Activated T-cell treated with anti-CD3 and anti-CD28 coated beads for 48 hours (primary cell): ENCODE data around the gene NKX6-2.

Experiments used
- DNase-seq: peaks from one replicate; pipeline ENCODE4 v3.0.0-alpha.2; 2020; ENCODE audit warnings: low read depth

Gene NKX6-2

DNA sequence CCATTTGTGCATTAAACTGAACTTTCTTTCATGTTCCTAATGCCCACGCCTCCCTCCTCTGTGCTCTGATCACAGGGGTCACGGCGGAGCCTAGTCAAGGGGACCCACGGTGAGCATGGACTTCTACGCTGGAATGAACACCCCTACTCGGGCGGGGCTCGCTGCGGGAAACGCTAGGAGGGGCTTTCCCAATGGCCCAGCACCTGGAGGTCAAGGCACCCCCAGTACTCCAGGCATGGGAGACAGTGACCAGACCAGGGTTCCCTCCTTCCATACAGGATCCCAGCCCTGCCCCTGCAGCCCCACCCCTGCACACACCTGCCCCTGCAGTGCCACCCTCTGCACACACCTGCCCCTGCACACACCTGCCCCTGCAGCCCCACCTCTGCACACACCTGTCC lies 27.1 kb upstream of the NKX6-2 start:
- no peak for DNase-seq

DNA sequence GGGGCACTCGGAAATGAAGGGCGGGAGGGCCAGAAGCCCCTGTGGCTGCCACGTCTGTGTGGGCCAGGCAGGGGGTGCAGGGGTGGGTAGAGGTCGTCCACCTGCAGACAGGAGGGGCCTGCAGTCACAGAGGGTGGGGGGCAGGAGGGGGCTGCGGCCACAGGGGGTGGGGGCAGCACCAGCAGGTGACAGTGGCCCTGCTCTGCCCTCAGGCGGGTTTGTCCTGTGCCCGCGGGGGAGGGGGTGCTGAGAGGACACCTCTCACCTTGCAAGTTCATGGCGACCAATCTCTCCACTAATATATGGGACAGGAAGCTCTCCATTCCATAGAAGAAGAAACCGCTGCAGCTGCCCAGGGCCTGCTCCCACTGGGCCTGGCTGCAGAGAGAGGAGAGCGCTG lies 26.6 kb upstream of the NKX6-2 start:
- no peak for DNase-seq

DNA sequence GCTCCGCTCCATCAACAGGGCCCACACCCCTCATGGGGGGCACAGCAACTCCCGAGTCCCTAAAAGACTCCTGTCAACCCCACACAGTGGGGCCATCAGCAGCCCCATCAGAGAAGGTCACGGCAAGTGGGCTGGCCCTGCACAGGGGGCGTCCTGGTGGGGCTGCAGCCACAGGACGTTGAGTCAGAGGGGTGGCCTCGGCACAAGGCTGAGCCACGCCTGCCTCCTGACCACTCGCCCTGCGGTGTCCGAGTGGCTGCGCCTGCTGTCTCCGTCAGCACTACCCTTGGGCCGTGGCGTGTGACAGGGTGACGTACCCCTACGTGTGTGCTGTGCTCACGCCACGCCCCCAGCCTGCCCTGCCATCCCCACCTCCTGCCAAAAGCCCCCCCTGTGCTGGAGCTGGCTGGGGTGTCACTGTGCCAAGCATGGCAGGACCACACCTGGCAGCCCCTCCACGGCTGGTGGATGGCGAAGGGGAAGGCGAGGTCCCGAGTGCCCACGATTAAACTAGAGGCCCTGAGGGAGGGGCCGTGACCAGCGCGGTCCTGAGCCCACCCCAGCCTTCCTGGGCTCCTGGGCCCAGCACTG lies 26.0 kb upstream of the NKX6-2 start:
- DNase-seq: no peak

DNA sequence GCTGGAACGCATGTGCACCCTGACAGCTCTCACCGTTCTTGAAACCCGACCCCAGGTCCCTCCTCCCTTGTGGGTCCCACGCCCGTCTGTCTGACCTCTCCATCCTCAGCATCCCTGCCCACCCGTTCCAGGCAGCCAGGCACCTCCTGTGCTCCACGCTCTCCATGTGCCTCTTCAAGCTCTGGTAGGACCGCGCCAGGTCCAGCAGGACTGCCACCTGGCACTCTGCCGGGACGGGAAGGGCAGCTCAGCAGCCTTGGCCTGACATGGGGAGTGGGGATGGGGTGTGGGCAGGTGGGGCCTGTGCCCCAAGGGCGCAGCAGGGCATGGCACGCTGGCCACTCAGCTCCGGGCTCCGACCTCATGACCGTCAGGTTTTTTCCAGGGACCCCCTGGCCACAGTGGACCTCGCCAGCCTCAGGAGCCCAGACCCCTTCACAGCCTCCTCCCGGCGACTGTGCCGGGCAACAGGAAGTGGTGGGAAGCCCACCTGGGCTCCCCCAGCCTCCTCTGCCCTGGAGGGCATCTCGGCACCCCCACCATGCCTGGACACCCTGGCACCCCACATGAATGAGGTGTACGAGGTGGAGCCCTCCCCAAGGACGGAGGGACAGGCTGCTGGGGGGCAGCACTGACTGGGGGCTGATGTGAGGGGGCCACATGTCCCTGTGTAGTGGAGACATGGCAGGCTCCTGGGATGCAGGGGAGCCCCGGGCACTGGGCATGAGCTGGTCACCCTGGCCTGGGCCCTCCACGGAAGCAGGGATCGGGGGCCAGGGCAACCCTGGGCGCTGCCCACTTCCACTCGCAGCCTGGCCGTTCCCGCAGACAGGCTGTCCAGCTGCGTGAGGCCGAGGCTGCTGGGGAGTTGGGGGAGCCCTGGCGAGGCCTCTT lies 25.1 kb upstream of the NKX6-2 start:
- no peak for DNase-seq

DNA sequence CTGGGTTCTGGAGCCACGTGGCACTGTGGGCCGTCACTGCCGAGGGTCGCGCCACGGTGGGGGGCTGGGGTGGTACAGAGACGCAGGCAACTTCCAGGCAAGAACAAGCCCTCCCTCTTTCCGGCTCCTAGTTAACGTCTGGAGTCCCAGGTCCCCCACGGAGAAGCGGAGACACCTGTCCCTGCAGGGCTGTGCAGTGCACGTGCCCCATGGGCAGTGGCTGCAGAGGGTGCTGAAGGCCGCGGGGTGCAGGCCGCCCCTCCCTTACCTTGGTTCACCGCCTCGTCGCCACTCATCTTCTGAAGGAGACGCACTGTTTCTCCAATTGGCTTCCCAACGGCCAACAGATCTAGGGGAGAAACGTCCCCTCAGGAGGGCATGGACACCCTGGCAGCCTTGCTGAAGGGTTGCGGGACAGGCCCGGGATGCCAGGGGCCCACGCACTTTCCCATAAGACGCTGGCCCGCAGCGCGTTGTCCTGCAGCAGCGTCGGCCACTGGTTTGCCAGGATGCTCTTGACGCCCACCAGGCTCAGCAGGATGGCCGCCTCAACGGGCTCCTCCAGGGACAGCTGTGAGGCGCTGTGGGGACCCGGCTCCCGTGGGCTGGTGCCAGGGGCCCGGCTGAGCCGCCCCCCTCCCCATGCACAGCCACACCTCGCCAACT lies 24.3 kb upstream of the NKX6-2 start:
- DNase-seq: no peak

DNA sequence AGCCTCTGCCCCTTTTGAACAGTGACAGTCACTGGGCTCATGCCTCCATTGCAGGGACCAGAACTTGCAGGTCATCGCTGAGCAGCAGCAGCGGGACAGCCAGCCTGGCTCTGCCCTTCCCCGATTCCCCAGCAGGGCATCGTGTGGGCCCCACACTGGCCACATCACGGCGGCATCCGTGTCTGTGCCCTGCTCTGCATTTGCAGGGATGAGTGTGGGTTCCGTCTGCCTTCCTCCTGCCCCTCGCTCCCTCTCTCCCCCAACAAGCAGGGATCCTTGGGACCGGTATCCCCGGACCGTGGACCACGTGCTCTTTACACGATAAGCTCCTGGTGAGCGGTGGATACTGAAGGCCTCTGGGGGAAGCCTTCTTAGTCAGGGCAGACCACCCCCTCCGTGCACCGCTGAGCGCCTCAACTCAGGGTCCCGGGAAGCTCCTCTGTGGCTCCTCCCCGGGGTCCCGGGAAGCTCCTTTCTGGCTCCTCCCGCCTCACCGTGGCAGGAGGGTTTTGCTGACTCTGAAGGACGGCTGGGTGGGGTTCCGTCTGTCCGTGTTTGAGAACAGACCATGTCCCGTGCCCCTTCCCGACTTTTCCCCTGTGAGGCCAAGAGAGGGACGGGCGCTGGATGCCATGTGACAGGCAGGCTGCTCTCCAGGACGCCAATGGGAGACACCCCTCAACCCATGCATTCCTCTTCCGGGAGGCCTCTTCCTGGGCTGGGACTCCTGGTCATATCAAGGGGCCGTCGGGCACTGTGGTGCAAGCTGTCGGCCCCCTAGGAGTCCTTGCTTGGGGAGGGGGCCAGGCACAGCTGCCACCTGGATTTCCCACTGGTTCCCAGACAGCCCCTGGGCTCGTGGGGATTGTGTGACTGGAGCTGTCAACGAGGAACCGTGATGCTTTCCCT lies 23.5 kb upstream of the NKX6-2 start:
- no peak for DNase-seq

DNA sequence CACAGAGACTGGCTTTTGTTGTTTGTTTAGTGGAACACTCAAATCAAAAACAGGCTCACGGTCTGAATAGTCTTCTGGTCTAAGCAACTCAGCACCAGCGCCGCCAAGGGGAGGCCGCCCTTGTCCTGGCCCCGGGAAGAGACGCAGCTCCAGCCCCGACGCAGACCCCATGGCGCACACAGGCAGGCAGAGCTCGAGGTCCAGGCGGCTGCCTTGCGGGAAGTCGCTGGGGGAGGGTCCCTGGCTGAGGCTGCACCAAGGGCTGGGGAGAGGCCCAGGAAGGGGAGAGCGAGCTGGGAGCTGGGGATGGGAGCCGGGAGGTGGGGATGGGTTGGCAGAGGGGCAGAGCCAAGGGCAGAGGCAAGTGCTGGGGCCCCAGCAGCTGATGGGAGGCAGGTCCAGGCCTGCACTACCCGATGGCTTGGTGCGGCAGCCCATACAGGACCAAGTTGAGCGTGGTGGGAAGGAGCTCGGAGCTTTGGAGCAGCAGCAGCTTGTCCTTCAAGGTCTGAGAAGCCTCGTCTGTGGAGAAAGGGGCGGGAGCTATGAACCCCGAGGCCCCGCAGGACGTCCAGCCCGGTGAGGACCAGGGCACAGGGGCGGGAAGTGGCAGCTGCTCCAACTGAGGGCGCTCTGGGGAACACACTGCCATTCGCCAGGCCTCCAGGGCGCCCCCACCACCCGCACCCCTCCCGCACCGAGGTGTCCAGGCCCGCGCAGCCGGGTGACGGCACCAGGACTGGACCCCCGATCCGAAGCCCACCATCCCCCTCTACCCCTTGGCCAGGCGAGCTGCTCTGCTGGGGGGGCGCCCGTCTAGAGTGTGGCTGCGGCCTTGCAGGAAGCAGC lies 22.7 kb upstream of the NKX6-2 start:
- no peak for DNase-seq

DNA sequence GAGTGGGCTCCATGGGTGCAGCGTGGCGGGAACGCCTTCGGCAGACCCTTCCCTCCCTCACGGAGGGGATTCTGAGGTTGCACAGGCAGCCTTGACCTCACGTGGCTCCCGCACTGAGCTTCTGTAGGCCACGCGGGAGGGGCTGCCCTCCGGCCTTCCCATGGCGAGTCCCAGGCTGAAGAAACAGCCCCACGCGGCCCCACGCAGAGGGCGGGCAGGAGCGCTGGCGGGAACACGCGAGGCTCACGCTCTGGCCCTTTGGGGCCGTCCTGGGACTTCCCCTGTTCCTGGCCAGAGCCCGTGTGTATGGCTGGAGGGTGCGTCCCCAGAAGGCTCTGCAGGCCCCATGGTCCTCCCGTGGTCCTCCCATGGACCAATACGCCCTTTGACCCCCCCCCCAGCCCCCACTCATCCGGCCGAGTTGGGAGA lies 21.7 kb upstream of the NKX6-2 start:
- DNase-seq: no peak

DNA sequence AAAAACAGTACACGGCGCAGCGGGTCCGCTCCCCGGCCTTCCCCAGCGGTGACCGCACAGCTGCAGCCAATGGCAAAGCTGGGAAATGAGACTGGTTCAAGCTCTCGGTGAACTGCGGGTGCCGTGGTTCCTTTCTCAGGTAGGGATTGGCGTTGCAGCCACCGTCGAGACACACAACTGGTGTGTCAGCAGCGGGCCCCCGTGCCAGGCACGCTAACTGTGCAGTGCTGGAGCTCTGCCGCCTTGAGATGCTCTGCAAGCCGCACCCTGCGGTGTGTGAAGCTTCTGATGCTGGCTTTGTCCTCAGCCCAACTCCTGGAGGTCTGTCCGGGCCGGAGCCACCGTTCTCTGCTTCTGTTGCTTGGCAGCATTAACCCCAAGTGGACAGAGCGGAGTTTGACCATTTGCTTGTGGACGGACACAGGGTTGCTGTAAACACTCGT lies 20.6 kb upstream of the NKX6-2 start:
- no peak for DNase-seq

DNA sequence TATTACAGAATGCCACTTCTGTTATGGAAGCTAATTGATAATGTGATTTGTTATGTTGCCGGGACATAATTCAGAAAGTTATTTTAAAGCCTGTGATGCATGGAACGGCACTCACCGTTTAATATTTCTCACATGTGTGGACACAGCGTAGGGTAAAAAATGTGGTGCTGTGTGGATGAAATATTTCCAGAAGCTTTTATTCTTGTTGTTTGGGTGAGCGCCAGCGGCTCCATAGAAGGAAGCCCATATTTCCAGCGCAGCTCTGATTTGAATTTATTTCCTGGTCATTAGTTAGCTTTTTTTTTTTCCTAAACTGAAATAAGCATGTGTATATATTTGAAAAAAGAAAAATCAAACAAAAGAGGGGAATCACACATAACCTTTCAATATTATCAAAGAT lies 20.2 kb upstream of the NKX6-2 start:
- DNase-seq: no peak

DNA sequence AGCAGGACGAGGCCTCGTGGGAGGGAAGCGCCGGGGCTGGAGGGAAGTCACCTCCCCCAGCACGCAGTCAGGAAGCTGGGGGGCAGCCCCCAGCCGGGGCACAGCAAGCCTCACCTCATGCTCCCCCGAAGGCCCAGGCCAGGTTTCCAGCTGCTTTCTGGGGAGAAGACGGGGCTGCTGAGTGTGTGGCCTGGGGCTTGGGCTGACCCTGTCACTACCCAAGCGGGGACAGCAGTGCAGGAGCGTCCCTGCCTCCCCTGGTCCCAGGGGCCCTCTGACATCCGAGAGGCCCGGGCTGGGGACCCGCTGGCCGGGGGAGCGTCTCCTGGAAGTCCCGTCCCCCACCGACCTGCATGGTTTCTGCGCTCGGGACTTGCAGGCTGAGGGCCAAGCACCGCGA lies 19.7 kb upstream of the NKX6-2 start:
- no peak for DNase-seq

DNA sequence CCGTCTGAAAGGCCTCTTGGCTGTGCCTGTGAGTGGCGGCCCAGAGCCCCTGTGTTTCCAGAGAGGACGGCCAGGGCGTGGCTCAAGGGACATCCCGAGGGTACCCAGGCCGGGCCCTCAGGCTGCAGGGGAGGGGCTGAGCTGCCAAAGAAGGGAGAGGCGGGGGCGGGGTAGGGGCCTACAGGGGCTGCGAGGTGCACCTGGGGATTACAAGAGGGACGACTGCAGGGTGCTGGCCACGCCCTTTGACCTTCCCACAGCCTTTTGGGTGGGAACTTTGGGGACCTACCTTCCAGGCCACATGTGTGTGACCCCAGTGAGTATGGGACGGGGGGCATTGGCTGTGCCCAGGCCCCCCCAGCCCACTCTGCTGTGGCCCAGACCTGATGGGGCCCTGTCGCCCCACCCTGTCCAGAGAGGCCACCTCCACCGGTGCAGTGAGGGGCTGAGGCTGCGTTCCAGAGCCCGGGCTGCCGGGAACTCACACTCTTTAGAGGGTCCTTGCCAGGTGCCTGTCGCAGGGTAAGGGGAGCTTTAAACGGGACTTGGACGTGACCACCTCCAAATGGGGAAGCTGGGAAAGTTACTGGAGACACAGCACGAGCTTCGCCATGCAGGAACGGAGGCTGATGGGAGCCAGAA lies 19.0 kb upstream of the NKX6-2 start:
- no peak for DNase-seq

DNA sequence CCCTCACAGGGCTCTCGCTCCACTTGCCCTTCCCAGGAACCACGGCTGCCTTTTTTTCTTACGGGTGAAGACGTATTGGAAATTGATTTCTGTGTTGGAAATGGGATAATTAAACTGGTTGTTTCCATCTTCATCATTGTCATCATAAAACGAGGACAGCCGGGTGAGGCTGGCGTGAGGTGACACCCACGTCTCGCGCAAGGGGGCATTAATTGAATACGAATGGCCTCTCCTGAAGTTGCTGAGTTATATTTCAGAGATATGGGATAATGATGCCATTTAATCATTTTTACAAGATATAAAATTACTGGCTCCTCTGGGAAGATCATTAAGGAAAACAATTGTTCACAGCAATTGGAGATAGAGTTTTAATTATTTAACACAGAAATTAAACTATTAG lies 18.3 kb upstream of the NKX6-2 start:
- DNase-seq: no peak

DNA sequence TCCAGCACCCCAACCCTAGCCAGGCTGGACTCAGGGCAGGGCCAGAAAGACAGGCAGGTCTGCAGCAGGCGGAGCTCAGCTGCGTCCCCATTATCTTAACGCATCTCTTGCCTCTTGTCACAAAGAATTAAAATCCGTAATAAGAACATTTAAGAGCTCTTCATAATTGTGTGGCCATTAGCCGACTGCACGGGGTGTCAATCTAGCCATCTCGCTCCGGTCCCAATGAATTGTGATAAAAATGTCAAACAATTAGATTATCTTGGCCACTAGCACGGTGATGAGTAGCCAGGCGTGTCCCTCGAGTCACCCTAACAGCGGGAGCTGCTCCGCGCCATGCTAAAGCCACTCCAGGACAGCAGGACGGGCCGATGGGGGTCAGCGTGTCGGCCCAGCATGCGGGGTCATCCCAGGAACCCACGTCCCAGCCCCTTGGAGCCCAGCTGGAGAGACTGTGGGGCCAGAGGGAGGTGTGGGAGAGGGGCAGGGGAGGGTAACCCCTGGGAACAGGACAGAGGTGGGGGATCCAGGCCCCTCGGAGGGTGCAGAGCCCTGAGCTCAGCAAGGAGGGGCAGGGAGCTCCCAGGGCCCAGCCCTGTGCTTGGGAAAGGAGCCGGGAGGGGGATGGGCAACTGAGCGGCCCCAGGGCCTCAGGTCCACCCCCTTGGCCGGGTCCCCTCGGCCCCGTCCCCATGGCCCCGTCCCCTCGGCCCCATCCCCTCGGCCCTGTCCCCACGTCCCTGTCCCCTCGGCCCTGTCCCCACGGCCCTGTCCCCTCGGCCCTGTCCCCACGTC lies 17.7 kb upstream of the NKX6-2 start:
- DNase-seq: no peak

DNA sequence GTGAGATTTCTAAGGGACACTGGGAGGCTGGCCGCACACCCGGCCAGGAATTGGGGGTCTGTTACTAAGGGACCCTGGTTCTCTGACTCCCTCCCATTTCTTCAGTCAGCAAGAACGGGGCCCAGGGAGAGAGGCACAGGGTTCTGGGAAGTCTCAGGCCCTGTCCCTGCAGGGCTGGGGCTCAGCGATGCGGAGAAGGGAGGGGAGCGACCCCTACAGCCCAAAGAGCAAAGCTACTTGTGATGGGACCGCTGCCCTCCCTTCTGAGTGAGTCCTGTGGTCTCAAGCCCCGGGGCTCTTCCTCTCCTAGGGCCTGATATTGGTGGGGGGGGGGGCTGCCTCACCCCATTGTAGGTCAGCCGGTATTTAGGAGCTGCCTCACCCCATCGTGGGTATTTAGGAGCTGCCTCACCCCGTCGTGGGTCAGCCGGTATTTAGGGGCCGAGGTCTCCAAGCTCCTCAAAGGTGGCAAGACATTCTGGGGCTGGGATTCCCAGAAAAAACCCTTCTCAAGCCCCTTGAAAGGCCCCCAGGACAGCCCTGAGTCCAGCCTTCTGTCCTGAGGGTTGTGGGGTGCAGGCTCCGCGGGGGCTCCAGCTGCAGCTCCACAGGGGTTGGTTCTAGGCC lies 16.9 kb upstream of the NKX6-2 start:
- DNase-seq: no peak

DNA sequence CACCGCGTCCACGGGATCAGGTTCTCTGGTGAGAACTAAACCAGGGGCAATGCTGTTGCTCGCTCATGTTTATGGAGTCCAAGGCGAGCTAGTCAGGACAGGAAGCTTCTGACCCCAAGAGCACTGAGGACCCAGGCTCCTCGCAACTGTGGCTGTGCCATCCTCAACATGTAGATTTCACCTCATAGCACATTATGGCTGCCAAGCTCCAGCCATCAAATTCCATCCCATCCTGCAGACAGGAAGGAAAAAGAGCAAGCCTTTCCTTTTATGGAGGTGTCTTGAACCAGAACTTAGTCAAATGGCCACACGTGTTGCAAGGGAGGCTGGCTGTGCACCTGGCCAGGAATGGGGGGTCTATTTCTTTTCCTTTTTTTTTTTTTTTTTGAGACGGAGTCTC lies 16.1 kb upstream of the NKX6-2 start:
- DNase-seq: no peak

DNA sequence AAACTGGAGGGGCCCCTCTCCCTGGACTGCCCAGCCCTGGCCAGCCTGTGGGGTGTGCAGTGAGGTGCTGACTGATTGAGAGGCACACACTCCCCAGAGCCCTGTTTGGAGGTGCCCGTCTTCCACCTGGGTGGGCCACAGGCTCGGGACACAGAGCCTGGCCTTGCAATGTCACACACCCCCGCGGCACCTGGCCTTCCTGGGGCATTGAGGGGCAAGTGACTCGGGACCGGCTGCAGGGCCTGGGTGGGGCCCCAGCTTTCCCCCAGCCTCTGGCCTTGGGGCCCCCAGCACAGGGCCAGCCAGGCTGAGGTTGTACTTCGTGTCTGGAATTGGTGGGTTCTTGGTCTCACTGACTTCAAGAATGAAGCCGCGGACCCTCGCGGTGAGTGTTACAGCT lies 13.9 kb upstream of the NKX6-2 start:
- DNase-seq: no peak

DNA sequence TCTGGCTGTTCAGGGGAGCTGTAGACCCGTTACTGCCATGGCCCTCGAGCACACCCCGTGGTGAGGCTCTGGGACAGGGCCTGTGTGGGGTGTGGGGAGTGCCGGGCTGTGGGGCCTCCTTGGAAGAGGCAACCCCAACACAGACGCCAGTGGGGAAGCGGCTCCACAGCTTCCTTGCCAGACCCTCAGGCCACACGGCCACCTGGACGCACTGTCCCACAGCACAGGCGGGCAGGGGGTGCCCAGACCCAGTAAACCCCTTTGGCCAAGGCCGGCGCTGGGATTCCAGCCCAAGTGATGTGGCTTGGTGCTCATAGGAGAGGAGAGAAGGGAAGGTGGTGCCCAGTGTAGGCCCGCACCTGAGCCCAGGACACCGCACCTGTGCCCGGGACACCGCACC lies 12.9 kb upstream of the NKX6-2 start:
- DNase-seq: no peak

DNA sequence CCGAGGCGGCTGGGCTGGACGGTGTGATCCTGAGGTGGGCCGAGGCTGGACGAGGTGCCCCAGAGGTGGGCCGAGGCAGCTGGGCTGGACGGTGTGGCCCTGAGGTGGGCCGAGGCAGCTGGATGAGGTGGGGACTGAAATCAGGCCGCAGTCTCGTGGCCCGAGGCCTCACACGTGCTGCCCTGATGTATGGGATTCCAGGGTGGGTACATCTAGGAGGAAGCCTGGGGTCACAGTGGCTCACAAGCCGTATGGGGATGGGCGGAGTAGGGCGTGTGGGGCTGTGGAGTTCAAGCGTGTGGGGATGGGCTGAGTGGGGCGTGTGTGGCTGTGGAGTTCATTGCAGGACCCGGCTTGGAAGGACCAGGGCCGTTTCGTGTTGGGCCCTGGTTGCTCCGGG lies 12.5 kb upstream of the NKX6-2 start:
- DNase-seq: no peak
